HG03159 (cell line): Measurements from ENCODE around the gene PCNT.
"Not testable (repeated sequence)": the region's sequence is repeated elsewhere in the genome, so short reads cannot be mapped to it uniquely, and the experiment has no call there.

Experiments used
- ATAC-seq: cut with Tn5 transposase; IDR thresholded peaks from one replicate; pipeline ENCODE4 v1.9.1; 2021; ENCODE audit warnings: mild to moderate bottlenecking, moderate library complexity; ENCODE audit not compliant: unreplicated experiment

The PCNT gene

GRCh38 chr21:46304437-46304836, 19.5 kb upstream of the PCNT start:
- no peak for ATAC-seq

DNA sequence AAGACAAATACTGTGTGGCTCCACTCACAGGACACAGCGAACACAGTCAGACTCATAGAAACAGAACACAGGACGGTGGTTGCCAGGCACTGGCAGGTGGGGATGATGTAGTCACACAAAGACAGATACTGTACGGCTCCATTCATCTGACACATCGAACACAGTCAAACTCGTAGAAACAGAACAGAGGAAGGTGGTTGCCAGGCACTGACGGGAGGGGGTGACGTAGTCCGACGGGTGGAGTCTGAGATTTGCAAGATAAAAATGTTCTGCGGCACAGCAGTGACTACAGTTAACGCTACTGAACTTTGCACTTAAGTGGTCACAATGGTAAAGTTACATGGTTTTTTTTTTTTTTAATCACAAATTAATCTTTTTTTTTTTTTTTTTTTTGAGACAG, 19.0 kb upstream of the PCNT start:
- no peak for ATAC-seq

GRCh38 chr21:46307625-46308024, 16.3 kb upstream of the PCNT start:
- ATAC-seq: no peak

- no peak for ATAC-seq
Observed at GRCh38 chr21:46308431-46308830, 15.5 kb upstream of the PCNT start.

DNA sequence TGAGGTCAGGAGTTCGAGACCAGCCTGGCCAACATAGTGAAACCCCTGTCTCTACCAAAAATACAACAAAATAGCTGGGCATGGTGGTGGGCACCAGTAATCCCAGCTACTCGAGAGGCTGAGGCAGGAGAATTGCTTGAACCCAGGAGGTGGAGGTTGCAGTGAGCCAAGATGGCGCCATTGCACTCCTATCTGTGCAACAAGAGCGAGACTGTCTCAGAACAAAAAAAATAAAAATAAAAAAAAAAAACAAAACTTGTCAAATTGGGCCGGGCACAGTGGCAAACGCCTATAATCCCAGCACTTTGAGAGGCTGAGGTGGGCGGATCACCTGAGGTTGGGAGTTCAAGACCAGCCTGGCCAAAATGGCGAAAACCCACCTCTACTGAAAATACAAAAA, 13.7 kb upstream of the PCNT start:
- not testable (repeated sequence) for ATAC-seq

- no peak for ATAC-seq
Observed at GRCh38 chr21:46311568-46311967, 12.4 kb upstream of the PCNT start.

- ATAC-seq: no peak
Observed at GRCh38 chr21:46312949-46313348, 11.0 kb upstream of the PCNT start.

GRCh38 chr21:46314441-46315020, 9.4 kb upstream of the PCNT start:
- no peak for ATAC-seq

- ATAC-seq: no peak
Observed at GRCh38 chr21:46316708-46317324, 7.1 kb upstream of the PCNT start.

- ATAC-seq: no peak
Observed at GRCh38 chr21:46317710-46318463, 6.1 kb upstream of the PCNT start.

DNA sequence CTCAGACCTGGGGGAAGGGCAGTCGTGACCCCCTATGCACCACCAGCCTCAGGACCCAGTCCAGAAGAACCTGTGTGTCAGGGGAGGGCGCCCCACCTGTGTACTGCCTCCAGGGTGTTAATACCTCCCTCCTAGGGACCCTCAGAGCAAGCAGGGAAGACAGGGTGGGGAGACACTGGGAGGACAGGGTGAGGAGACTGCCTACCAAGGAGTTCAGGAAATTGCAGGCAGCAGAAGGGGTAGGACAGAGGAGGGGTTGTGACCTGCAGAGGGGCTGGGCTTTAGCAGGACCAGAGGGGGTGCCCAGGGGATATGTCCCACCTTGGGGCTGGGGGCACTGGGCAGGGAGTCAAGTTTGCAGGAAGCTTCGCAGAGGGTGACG, 5.5 kb upstream of the PCNT start:
- no peak for ATAC-seq

DNA sequence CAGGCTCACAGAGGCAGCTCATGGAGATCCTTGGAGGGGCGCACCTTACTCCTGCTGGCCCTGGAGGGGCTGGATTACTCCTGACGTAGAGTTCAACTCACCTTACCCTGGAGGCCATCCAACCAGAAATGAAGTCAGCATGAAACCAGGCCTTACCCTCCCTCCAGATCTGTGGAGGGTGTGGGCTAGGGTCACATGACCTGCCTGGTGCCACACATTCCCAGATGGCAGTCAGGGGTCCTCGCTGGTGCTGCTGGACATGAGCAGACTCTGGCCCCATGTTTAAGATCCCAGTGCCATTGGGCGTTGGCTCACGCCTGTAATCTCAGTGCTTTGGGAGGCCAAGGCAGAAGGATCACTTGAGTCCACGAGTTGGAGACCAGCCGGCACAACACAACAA, 4.8 kb upstream of the PCNT start:
- no peak for ATAC-seq

- no peak for ATAC-seq
Observed at GRCh38 chr21:46320331-46320801, 3.6 kb upstream of the PCNT start.

DNA sequence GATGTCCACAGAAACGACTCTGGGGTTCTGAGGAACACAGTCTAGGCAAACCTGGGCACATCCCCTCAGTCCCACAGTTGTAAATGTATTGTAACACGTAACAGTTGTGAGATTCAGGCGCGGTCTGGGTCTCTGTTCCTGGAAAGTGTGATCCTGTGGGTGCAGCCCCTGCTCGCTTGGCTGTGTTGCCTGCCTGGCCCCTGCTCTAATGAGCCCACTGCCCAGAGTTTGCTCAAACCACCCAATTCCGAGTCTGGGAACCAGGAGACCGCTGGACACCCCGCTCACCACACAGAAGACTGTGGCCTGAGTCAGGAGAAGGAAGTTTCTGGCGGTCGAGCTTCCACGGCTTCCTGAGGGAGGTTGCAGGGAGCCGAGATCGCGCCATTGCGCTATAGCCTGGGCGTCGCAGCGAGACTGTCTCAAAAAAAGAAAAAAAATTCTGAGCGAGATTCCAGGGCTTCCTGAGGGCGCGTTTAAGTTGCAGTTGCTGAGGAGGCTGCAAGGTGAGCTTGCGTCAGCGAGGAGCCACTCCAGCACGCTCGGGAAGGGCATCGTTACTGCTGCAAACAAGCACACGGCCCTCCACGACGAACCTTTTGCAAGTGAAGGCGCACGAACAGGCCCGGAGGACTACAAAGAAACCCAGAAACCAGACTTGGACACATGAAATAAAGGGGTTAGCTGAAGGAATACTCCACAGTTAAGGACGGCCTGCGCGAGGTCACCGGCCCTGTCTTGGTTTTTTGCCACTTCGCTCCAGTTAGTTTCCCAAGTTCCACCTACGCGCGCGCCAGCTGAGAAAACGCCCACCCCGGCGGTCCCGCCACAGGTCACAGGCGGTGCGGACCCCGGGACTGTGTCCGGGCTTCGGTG, 1.4 kb upstream of the PCNT start:
- no peak for ATAC-seq

DNA sequence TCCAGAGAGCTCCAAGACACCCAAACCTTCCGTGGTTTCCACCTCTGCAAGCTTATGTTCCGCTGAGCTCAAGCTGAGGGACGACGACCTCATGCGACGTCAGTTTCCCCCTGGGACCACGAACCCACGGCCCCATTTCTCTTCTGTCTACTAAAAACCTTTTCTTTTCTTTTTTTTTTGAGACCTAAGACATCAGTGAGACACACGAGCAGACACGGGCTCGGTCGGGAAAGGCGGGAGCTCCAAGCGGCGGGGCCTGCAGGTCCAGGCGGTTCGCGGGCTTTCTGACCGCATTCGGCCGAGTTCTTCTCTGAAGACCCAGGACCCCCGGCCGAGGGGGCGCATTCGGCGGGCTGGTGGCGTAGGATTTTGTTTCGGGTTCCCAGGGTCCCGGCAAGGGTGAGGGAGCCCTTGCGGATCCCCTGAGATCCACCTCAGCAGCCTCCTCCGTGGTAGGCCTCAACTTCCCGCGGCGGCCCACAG, 688 bp upstream of the PCNT start:
- peak; percentile 5 for ATAC-seq

- peak; percentile 66 for ATAC-seq
Observed at GRCh38 chr21:46324390-46325072, 575 bp downstream of the PCNT start.

DNA sequence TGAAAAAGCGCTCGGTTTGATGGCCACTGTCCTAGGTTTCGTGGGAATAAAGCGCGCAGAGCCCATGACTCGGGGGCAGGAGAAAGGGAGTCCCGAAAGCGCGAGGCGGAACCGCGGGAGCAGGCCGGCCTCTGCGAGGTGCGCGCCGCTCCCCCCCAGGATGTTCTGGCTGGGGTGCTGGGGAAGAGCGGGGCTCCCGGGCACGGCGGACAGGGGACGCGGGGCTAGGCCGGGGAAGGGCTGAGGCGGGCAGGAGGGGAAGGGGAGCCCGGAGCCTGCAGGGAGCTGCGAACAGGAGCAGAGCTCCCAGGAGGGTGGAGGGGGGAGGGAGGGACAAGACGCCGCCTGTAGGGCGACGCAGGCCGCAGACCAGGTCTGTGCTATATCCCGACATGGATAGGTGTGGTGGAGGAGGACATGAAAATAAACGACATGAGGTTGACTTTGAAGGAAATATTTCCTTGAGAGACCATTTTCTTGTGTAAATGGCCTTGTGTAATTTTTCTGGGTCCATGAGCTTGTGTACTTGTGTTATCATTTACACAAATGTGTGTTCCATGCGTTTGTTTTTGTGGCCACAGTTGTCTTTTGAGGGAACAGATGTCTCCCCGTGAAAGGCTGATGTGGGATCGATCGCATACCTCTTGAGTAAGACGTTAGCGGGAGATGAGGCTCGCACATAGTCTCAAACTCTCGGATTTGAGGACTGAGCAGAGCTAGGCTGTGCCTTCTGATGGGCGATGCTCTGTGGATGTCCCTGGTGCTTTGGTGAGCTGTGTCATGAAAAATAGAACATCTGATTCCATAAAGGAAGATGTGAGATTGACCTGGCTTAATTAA, 1.3 kb downstream of the PCNT start:
- no peak for ATAC-seq

GRCh38 chr21:46326110-46326703, 2.3 kb downstream of the PCNT start:
- no peak for ATAC-seq

- no peak for ATAC-seq
Observed at GRCh38 chr21:46327711-46328110, 3.8 kb downstream of the PCNT start.
